RWPE2 (cell line): ENCODE measurements around the gene GTPBP1.

Experiments used
- ATAC-seq: fragments of 200-7000 bp; cut with Tn5 transposase; 3 replicates; pipeline ENCODE4 v1.9.1; 2021; ENCODE audit warnings: low read depth
- DNase-seq: peaks from one replicate; pipeline ENCODE4 v3.0.0-alpha.2; 2020; ENCODE audit warnings: low spot score
- H3K27ac ChIP-seq: fragments of 450-650 bp; 2 replicates; pipeline ENCODE4 v1.5.1; 2017; ENCODE audit warnings: mild to moderate bottlenecking; ENCODE audit not compliant: poor library complexity, severe bottlenecking
- H3K27me3 ChIP-seq: fragments of 250-450 bp; sonication (Bioruptor Pico); 2 replicates; pipeline ENCODE4 v1.5.1; 2021; ENCODE audit warnings: mild to moderate bottlenecking, moderate library complexity; ENCODE audit not compliant: insufficient read depth, poor library complexity, severe bottlenecking
- H3K36me3 ChIP-seq: fragments of 250-450 bp; sonication (Bioruptor Pico); 2 replicates; pipeline ENCODE4 v1.5.1; 2020; ENCODE audit warnings: low read depth, mild to moderate bottlenecking, moderate library complexity
- H3K4me1 ChIP-seq: fragments of 250-450 bp; sonication (Bioruptor Pico); 2 replicates; pipeline ENCODE4 v1.5.1; 2021; ENCODE audit warnings: mild to moderate bottlenecking, moderate library complexity; ENCODE audit not compliant: insufficient read depth, poor library complexity, severe bottlenecking
- H3K4me3 ChIP-seq: fragments of 250-450 bp; sonication (Bioruptor Pico); 2 replicates; pipeline ENCODE4 v1.5.1; 2021; ENCODE audit warnings: mild to moderate bottlenecking, moderate library complexity; ENCODE audit not compliant: severe bottlenecking
- H3K9me3 ChIP-seq: fragments of 250-450 bp; sonication (Bioruptor Pico); 2 replicates; pipeline ENCODE4 v1.5.1; 2021; ENCODE audit warnings: mild to moderate bottlenecking, moderate library complexity; ENCODE audit not compliant: severe bottlenecking
- TF ChIP-seq, protein P1 (sequence below): fragments of 450-650 bp; IDR thresholded peaks from one replicate; pipeline ENCODE4 v1.5.1; 2017; ENCODE audit warnings: mild to moderate bottlenecking, moderate library complexity; ENCODE audit not compliant: poor library complexity, severe bottlenecking

The GTPBP1 gene

DNA sequence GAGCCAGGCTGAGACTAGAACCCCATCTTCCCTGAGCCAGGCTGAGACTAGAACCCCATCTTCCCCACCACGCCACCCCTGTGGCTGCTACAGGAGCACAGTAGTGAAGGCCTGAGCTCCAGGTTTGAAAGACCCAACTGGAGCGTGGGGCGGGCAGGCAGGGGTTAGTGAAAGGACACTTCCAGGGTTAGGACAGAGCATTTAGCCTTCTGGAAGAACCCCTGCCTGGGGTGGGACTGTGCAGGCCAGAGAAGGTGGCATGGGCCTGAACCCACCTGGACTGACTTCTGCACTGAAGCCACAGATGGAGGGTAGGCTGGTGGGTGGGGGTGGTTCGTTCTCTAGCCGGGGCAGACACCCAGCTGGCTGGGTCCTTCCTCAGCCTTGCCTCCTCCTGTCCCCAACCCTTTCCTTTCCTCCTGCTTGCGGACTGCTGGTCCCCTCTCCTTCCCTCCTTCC, 26.0 kb downstream of the GTPBP1 start:
- peaks cover 86% of the 10 kb centered on the region for H3K36me3 ChIP-seq
- no peak overlapping the region for H3K4me3 ChIP-seq
- H3K9me3 ChIP-seq, result no peaks in the 10 kb centered on the region
- DNase-seq (no peak), ATAC-seq (no peak)
- H3K27me3 ChIP-seq, result no peaks in the 10 kb centered on the region
- TF ChIP-seq, protein P1, sequence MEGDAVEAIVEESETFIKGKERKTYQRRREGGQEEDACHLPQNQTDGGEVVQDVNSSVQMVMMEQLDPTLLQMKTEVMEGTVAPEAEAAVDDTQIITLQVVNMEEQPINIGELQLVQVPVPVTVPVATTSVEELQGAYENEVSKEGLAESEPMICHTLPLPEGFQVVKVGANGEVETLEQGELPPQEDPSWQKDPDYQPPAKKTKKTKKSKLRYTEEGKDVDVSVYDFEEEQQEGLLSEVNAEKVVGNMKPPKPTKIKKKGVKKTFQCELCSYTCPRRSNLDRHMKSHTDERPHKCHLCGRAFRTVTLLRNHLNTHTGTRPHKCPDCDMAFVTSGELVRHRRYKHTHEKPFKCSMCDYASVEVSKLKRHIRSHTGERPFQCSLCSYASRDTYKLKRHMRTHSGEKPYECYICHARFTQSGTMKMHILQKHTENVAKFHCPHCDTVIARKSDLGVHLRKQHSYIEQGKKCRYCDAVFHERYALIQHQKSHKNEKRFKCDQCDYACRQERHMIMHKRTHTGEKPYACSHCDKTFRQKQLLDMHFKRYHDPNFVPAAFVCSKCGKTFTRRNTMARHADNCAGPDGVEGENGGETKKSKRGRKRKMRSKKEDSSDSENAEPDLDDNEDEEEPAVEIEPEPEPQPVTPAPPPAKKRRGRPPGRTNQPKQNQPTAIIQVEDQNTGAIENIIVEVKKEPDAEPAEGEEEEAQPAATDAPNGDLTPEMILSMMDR, result no peak
- no peaks in the 10 kb centered on the region for H3K4me1 ChIP-seq
- H3K27ac ChIP-seq, result no peak overlapping the region

DNA sequence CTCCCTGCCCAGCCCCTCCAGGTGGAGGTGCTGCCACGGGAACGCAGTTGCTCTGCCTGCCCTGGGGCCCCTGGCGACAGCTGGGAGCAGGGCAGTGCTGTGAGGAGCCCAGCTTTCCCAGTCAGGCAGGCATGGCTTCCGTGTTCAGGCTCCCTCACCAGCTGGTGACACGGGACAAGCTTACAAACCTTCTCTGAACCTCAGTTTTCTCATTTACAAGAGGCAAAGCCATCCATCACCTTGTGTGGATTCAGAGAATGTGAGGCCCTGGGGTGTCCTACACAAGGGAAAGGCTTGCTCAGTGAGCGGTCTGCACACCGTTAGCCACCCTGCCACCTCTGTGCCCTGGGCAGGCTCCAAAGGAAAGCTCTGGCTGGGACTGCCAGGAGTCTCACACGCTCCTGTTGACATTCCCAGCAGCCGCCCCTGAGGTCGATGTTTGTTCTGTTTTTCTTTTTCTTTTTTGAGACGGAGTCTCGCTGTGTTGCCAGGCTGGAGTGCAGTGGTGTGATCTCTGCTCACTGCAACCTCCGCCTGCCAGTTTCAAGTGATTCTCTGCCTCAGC, 26.6 kb downstream of the GTPBP1 start:
- TF ChIP-seq, protein P1, result no peak
- H3K36me3 ChIP-seq, result peaks cover 86% of the 10 kb centered on the region

DNA sequence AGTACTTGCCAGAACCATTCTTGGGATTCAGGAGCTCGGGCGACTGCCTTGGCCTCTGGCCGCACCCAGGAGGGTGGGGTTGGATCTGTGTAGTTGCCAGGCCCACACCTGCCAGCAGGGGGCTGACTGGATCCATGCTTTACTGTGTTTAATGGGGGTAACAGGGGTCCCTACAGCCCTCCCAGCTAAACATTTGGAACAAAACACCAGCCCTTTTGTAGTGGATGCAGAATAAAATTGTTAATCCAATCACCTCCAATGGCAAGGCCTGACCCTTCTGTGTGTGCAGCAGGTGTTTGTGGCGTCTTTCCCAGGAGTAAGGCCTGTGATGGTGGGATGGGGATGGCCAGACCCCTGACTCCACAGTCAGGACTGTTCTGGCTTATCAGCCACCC, 27.6 kb downstream of the GTPBP1 start:
- TF ChIP-seq, protein P1, result peak; percentile 81
- Histone ChIP-seq H3K36me3 (peaks cover 86% of the 10 kb centered on the region), H3K4me3 (no peak overlapping the region), H3K4me1 (no peaks in the 10 kb centered on the region), H3K27ac (no peak overlapping the region), H3K9me3 (no peaks in the 10 kb centered on the region), H3K27me3 (no peaks in the 10 kb centered on the region)
- no peak for DNase-seq
- peak; percentile 50 for ATAC-seq

More for the DNA sequence above, 26.6 kb downstream of the GTPBP1 start:
- H3K4me1 ChIP-seq, result no peaks in the 10 kb centered on the region
- ATAC-seq (no peak), DNase-seq (no peak)
- H3K27me3 ChIP-seq, result no peaks in the 10 kb centered on the region
- H3K27ac ChIP-seq, result no peak overlapping the region
- no peak overlapping the region for H3K4me3 ChIP-seq
- no peaks in the 10 kb centered on the region for H3K9me3 ChIP-seq

DNA sequence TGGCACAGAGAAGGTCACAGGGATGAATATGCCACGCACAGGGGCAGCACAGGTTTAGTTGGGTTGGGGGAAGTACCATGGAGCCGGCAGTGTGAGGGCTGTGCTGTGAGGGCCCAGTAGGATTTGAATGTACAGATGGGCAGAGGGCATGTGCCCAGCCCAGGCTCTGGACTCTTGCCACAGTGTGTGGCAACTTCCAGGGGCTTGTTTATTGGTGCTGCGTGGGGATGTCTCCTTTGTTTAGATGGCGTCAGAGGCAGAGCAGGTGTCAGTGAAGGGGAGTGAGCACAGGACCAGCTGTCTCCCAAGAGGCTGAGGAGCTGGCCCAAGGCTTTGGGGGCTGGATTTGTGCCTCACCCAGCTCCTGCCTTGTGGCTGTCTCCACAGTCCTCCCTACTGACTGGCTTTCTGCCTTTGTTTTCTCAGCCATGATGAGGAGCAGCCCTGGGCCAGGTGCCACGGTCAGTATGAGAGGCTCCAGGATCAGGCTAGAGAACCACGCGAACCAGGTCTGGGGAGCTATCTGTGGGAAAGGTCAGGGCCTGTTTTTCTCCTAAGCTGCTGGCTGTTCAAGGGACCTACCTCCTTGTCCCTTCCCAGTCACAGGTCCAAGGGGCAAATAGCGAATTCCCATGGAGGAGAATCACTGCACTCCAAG, 28.1 kb downstream of the GTPBP1 start:
- no peak for DNase-seq
- Histone ChIP-seq H3K36me3 (peaks cover 86% of the 10 kb centered on the region), H3K9me3 (no peaks in the 10 kb centered on the region), H3K27ac (no peak overlapping the region), H3K27me3 (no peaks in the 10 kb centered on the region), H3K4me1 (no peaks in the 10 kb centered on the region), H3K4me3 (no peak overlapping the region)
- TF ChIP-seq, protein P1, result no peak
- ATAC-seq, result no peak
